GM21447 (cell line): ENCODE results near the gene PPP1R1C.

Experiments used
- ATAC-seq: cut with Tn5 transposase; IDR thresholded peaks from one replicate; pipeline ENCODE4 v1.9.1; 2021; ENCODE audit not compliant: unreplicated experiment

The PPP1R1C gene

GRCh38 chr2:182103526-182103925 is 117.9 kb downstream of the PPP1R1C start:
- ATAC-seq: no peak

GRCh38 chr2:182110347-182110746 is 124.7 kb downstream of the PPP1R1C start:
- ATAC-seq: no peak

- ATAC-seq: no peak
Observed at GRCh38 chr2:182113334-182113733, 127.7 kb downstream of the PPP1R1C start.

- no peak for ATAC-seq
Observed at GRCh38 chr2:182115258-182115657, 129.6 kb downstream of the PPP1R1C start.

- no peak for ATAC-seq
Observed at GRCh38 chr2:182116774-182117173, 131.1 kb downstream of the PPP1R1C start.

- no peak for ATAC-seq
Observed at GRCh38 chr2:182117196-182117595, 131.5 kb downstream of the PPP1R1C start.

GRCh38 chr2:182128821-182129707 is 143.4 kb downstream of the PPP1R1C start:
- no peak for ATAC-seq

- ATAC-seq: no peak
Observed at GRCh38 chr2:182132605-182133004, 147.0 kb downstream of the PPP1R1C start.

GRCh38 chr2:182133195-182133891 is 147.7 kb downstream of the PPP1R1C start:
- no peak for ATAC-seq

GRCh38 chr2:182134201-182134600 is 148.5 kb downstream of the PPP1R1C start:
- ATAC-seq: no peak

GRCh38 chr2:182142062-182142461 is 156.4 kb downstream of the PPP1R1C start:
- ATAC-seq: no peak

GRCh38 chr2:182144041-182144775 is 158.6 kb downstream of the PPP1R1C start:
- no peak for ATAC-seq

GRCh38 chr2:182144776-182145165 is 159.1 kb downstream of the PPP1R1C start:
- ATAC-seq: no peak

GRCh38 chr2:182148344-182148743 is 162.7 kb downstream of the PPP1R1C start:
- ATAC-seq: no peak

GRCh38 chr2:182163878-182164277 is 178.2 kb downstream of the PPP1R1C start:
- no peak for ATAC-seq

- ATAC-seq: no peak
Observed at GRCh38 chr2:182164686-182165085, 179.0 kb downstream of the PPP1R1C start.

GRCh38 chr2:182165202-182165601 is 179.5 kb downstream of the PPP1R1C start:
- ATAC-seq: no peak

GRCh38 chr2:182166406-182166805 is 180.8 kb downstream of the PPP1R1C start:
- no peak for ATAC-seq

GRCh38 chr2:182166841-182167240 is 181.2 kb downstream of the PPP1R1C start:
- no peak for ATAC-seq
